SU-DHL-6 (cell line): ENCODE results near the gene ANP32A.

Source experiments
- CTCF ChIP-seq: fragments of 200-600 bp; sonication (generic); IDR thresholded peaks from one replicate; pipeline ENCODE4 v1.5.1; 2017; ENCODE audit warnings: antibody characterized with exemption, mild to moderate bottlenecking, low read length, moderate library complexity; ENCODE audit not compliant: insufficient read depth, poor library complexity, severe bottlenecking
- EZH2phosphoT487 ChIP-seq: fragments of 200-600 bp; sonication (generic), shearing (Covaris generic); conservative IDR thresholded peaks from 2 replicates; pipeline ENCODE4 v1.6.1; 2018; ENCODE audit warnings: mild to moderate bottlenecking, antibody characterized with exemption, low read length, moderate library complexity, mixed read lengths

GRCh38 chr15:68774521-68775235 is 46.0 kb downstream of the ANP32A start:
- no peak for TF ChIP-seq CTCF
- TF ChIP-seq EZH2phosphoT487 = no peak
